SK-N-SH (cell line): ENCODE data around the gene TBC1D17. TPM values are rescaled to one million over a fixed set of nuclear protein-coding genes. Genes with fewer than 3 reads are reported as not detected.

ENCODE experiments used
- CTCF ChIA-PET: fragments of 300-600, 350-600 bp; formaldehyde crosslinking; extraction: SDS; loops from one replicate; lab custom pipeline; 2021; lab: Yijun Ruan, JAX
- POLR2A ChIA-PET: fragments of 350-600 bp; sonication (Branson Sonifier 250); formaldehyde crosslinking; extraction: SDS; loops from one replicate; lab custom pipeline; 2020; ENCODE audit warnings: antibody characterized with exemption, inconsistent platforms; lab: Yijun Ruan, JAX
- DNase-seq: peaks from one replicate; pipeline ENCODE4 v3.0.0; 2012
- H2AFZ ChIP-seq: fragments of 200-600 bp; sonication (generic); 2 replicates; pipeline ENCODE4 v1.8.1; 2016; ENCODE audit warnings: antibody characterized with exemption, mild to moderate bottlenecking, low read depth
- H3F3A ChIP-seq: fragments of 200-600 bp; sonication (generic); replicated peaks from 2 replicates; pipeline ENCODE3; 2016; ENCODE audit warnings: antibody characterized with exemption, mild to moderate bottlenecking; ENCODE audit not compliant: insufficient read depth
- H3K27ac ChIP-seq, 2 experiments: fragments of 200-500 bp in 1 of 2; fragments of 200-600 bp in 1 of 2; sonication (Bioruptor generic) in 1 of 2; sonication (generic), shearing (Covaris generic) in 1 of 2; 2 replicates each; pipeline versions ENCODE4 v1.5.1 to v1.6.1; 2014 to 2016; ENCODE audit warnings: low read depth in 2 of 2, inconsistent platforms in 1 of 2, low read length in 1 of 2, mild to moderate bottlenecking in 1 of 2, mixed read lengths in 1 of 2
- H3K27me3 ChIP-seq: fragments of 200-600 bp; sonication (generic), shearing (Covaris generic); 2 replicates; pipeline ENCODE4 v1.6.1; 2016; ENCODE audit warnings: mixed run types; ENCODE audit not compliant: insufficient read depth
- H3K36me3 ChIP-seq, 2 experiments: fragments of 200-500 bp in 1 of 2; fragments of 200-600 bp in 1 of 2; sonication (Bioruptor generic) in 1 of 2; sonication (generic) in 1 of 2; replicated peaks in 1 of 2; 2 replicates each; pipeline versions ENCODE3 to v1.5.1; 2014 to 2016; ENCODE audit warnings: low read length in 1 of 2, mild to moderate bottlenecking in 1 of 2; ENCODE audit not compliant: insufficient read depth in 2 of 2, control insufficient read depth in 1 of 2
- H3K4me1 ChIP-seq, 2 experiments: fragments of 200-500 bp in 1 of 2; fragments of 200-600 bp in 1 of 2; sonication (Bioruptor generic) in 1 of 2; sonication (generic), shearing (Covaris generic) in 1 of 2; 2 replicates each; pipeline versions ENCODE4 v1.5.1 to v1.6.1; 2014 to 2016; ENCODE audit warnings: low read depth in 1 of 2, low read length in 1 of 2, mixed run types in 1 of 2; ENCODE audit not compliant: insufficient read depth in 2 of 2, control insufficient read depth in 1 of 2
- H3K4me2 ChIP-seq: fragments of 200-600 bp; sonication (generic), shearing (Covaris generic); 2 replicates; pipeline ENCODE4 v1.6.1; 2017; ENCODE audit warnings: mixed run types
- H3K4me3 ChIP-seq, 2 experiments: fragments of 200-500 bp in 1 of 2; fragments of 200-600 bp in 1 of 2; sonication (Bioruptor generic) in 1 of 2; sonication (generic), shearing (Covaris generic) in 1 of 2; 2 replicates each; pipeline versions ENCODE4 v1.5.1 to v1.8.1; 2014 to 2016; ENCODE audit warnings: low read depth in 2 of 2, inconsistent platforms in 1 of 2, low read length in 1 of 2, mild to moderate bottlenecking in 1 of 2, mixed read lengths in 1 of 2, moderate library complexity in 1 of 2
- H3K79me2 ChIP-seq: fragments of 200-600 bp; sonication (generic); 2 replicates; pipeline ENCODE4 v1.8.1; 2017; ENCODE audit warnings: mild to moderate bottlenecking; ENCODE audit not compliant: insufficient read depth
- H3K9ac ChIP-seq: fragments of 200-600 bp; sonication (generic); 2 replicates; pipeline ENCODE4 v1.6.1; 2017; ENCODE audit warnings: mixed run types
- H3K9me2 ChIP-seq: fragments of 200-600 bp; sonication (generic); 2 replicates; pipeline ENCODE4 v1.6.1; 2017; ENCODE audit warnings: mixed run types
- H3K9me3 ChIP-seq: fragments of 200-600 bp; sonication (generic); 2 replicates; pipeline ENCODE4 v1.6.1; 2017; ENCODE audit warnings: mixed run types, mild to moderate bottlenecking, moderate library complexity
- H4K20me1 ChIP-seq: fragments of 200-600 bp; sonication (generic); 2 replicates; pipeline ENCODE4 v1.6.1; 2017; ENCODE audit warnings: mild to moderate bottlenecking, mixed run types; ENCODE audit not compliant: insufficient read depth
- CTCF ChIP-seq: fragments of 200-600 bp; sonication (generic); IDR thresholded peaks from 2 replicates; pipeline ENCODE4 v1.6.1; 2017; ENCODE audit warnings: antibody characterized with exemption, mild to moderate bottlenecking, moderate library complexity
- ELF1 ChIP-seq: IDR thresholded peaks from 2 replicates; pipeline ENCODE4 v1.4.0; 2012
- EZH2phosphoT487 ChIP-seq: fragments of 200-600 bp; sonication (generic); IDR thresholded peaks from 2 replicates; pipeline ENCODE4 v1.6.1; 2017; ENCODE audit warnings: low read depth, mixed run types, mild to moderate bottlenecking, antibody characterized with exemption, moderate library complexity, borderline replicate concordance
- FOXJ3 ChIP-seq: sonication (generic); formaldehyde crosslinking; IDR thresholded peaks from 2 replicates; pipeline ENCODE4 v1.5.1; 2020; ENCODE audit warnings: mild to moderate bottlenecking, missing genetic modification reagents
- FOXM1 ChIP-seq: IDR thresholded peaks from 2 replicates; pipeline ENCODE4 v1.4.0; 2012; ENCODE audit warnings: low read depth, mild to moderate bottlenecking
- GATA2 ChIP-seq: sonication (generic); formaldehyde crosslinking; IDR thresholded peaks from 2 replicates; pipeline ENCODE4 v1.5.0; 2020; ENCODE audit warnings: mild to moderate bottlenecking, missing genetic modification reagents
- NFIC ChIP-seq: IDR thresholded peaks from 2 replicates; pipeline ENCODE4 v1.4.0; 2012; ENCODE audit warnings: borderline replicate concordance
- NRF1 ChIP-seq: IDR thresholded peaks from 2 replicates; pipeline ENCODE4 v1.6.1; 2012; ENCODE audit warnings: low read depth, mild to moderate bottlenecking, low read length
- POLR2AphosphoS5 ChIP-seq: IDR thresholded peaks from 2 replicates; pipeline ENCODE4 v1.6.1; 2012; ENCODE audit warnings: low read depth, low read length
- RCOR1 ChIP-seq: fragments of 150-350 bp; IDR thresholded peaks from 2 replicates; pipeline ENCODE4 v1.6.1; 2017; ENCODE audit warnings: antibody characterized with exemption, low read length
- RFX5 ChIP-seq: IDR thresholded peaks from 2 replicates; pipeline ENCODE4 v1.6.1; 2012; ENCODE audit warnings: mild to moderate bottlenecking, improper control_type of control experiment, low read length
- RXRA ChIP-seq: IDR thresholded peaks from 2 replicates; pipeline ENCODE4 v1.4.0; 2012; ENCODE audit warnings: low read depth, mild to moderate bottlenecking, borderline replicate concordance
- SMC3 ChIP-seq: IDR thresholded peaks from 2 replicates; pipeline ENCODE4 v1.6.1; 2012; ENCODE audit warnings: low read depth, low read length, improper control_type of control experiment
- TAF1 ChIP-seq: IDR thresholded peaks from 2 replicates; pipeline ENCODE4 v1.6.1; 2012; ENCODE audit warnings: low read depth, mild to moderate bottlenecking, low read length, moderate library complexity, borderline replicate concordance
- TCF12 ChIP-seq: IDR thresholded peaks from 2 replicates; pipeline ENCODE4 v1.4.0; 2012
- USF2 ChIP-seq: fragments of 150-350 bp; IDR thresholded peaks from 2 replicates; pipeline ENCODE4 v1.6.1; 2017; ENCODE audit warnings: antibody characterized with exemption, low read length, low read depth, borderline replicate concordance
- YY1 ChIP-seq: IDR thresholded peaks from 2 replicates; pipeline ENCODE4 v1.4.0; 2012; ENCODE audit warnings: low read depth, mild to moderate bottlenecking
- WGBS: methylation state at CpG from one replicate; pipeline ENCODE4 v1.1.6; 2017; ENCODE audit warnings: low lambda C conversion rate; 5-methylcytosine and 5-hydroxymethylcytosine counted together
- polyA plus RNA-seq, 3 experiments: library from polyadenylated mRNA; depleted of rRNA; stranded (reverse); fragments of >200 nt; gene quantifications; 2 replicates each; pipeline ENCODE4 v1.2.3, GENCODE V29; 2012
- TF ChIP-seq, protein P1 (sequence below): fragments of 150-350 bp; IDR thresholded peaks from 2 replicates; pipeline ENCODE4 v1.6.1; 2016; ENCODE audit warnings: mild to moderate bottlenecking, low read depth, low read length
- TF ChIP-seq, protein P2 (sequence below): IDR thresholded peaks from 2 replicates; pipeline ENCODE4 v1.4.0; 2012; ENCODE audit warnings: low read depth, borderline replicate concordance
- TF ChIP-seq, protein P3 (sequence below): IDR thresholded peaks from 2 replicates; pipeline ENCODE4 v1.4.0; 2012; ENCODE audit warnings: low read depth

Gene TBC1D17
- polyA plus RNA-seq, 1 of the 3 experiments (the other 2 are of a cell fraction): 28.3 TPM

GRCh38 chr19:49876422-49877019, 981 bp upstream of the TBC1D17 start (continued):
- TF ChIP-seq USF2: no peak
- TF ChIP-seq NRF1: no peak
- TF ChIP-seq, protein P1, sequence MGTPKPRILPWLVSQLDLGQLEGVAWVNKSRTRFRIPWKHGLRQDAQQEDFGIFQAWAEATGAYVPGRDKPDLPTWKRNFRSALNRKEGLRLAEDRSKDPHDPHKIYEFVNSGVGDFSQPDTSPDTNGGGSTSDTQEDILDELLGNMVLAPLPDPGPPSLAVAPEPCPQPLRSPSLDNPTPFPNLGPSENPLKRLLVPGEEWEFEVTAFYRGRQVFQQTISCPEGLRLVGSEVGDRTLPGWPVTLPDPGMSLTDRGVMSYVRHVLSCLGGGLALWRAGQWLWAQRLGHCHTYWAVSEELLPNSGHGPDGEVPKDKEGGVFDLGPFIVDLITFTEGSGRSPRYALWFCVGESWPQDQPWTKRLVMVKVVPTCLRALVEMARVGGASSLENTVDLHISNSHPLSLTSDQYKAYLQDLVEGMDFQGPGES: no peak
- no peak for TF ChIP-seq FOXM1
- no peak for TF ChIP-seq GATA2 (CRISPR knock-in tag)
- TF ChIP-seq CTCF: no peak
- peak; percentile 98 for TF ChIP-seq YY1
- no peak for TF ChIP-seq RXRA
- peak; percentile 68 for TF ChIP-seq TAF1
- no peak for TF ChIP-seq NFIC
- TF ChIP-seq, protein P2, sequence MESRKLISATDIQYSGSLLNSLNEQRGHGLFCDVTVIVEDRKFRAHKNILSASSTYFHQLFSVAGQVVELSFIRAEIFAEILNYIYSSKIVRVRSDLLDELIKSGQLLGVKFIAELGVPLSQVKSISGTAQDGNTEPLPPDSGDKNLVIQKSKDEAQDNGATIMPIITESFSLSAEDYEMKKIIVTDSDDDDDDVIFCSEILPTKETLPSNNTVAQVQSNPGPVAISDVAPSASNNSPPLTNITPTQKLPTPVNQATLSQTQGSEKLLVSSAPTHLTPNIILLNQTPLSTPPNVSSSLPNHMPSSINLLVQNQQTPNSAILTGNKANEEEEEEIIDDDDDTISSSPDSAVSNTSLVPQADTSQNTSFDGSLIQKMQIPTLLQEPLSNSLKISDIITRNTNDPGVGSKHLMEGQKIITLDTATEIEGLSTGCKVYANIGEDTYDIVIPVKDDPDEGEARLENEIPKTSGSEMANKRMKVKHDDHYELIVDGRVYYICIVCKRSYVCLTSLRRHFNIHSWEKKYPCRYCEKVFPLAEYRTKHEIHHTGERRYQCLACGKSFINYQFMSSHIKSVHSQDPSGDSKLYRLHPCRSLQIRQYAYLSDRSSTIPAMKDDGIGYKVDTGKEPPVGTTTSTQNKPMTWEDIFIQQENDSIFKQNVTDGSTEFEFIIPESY: no peak
- TF ChIP-seq, all 33 proteins: peak for 10

- peak overlapping the region; percentile 96 to 99 for H3K27ac ChIP-seq
- 15% methylated on average over 30 of the region's 41 CpGs for WGBS
- H3K4me3 ChIP-seq: peak overlapping the region; percentile 98 to 99
- no peaks in the 10 kb centered on the region for H3K27me3 ChIP-seq
- H3K4me2 ChIP-seq: peak overlapping the region; percentile 97
- H2AFZ ChIP-seq: peak overlapping the region; percentile 84
- H3K9me2 ChIP-seq: no peaks in the 10 kb centered on the region
- H3K36me3 ChIP-seq: peaks cover 37 to 48% of the 10 kb centered on the region in 2 experiments
- H3F3A ChIP-seq: no peaks in the 10 kb centered on the region
- peak; percentile 98 for DNase-seq
- H4K20me1 ChIP-seq: no peaks in the 10 kb centered on the region
- no peaks in the 10 kb centered on the region for H3K9me3 ChIP-seq
- POLR2A ChIA-PET: interaction anchor here (0.7 to 3.5 kb wide), 5 partner anchors 10 to 236 kb away, joined by 3 to 22 read pairs (median 9); partner anchors contain the start of genes FUZ, PNKP, PTOV1 and SCAF1
- CTCF ChIA-PET: interaction anchor here (0.6 to 1.1 kb wide), 4 partner anchors 11 to 135 kb away, joined by 3 to 6 read pairs (median 4); no protein-coding TSS in a partner anchor
- H3K79me2 ChIP-seq: peaks cover 49% of the 10 kb centered on the region
- H3K4me1 ChIP-seq: peaks cover 7 to 23% of the 10 kb centered on the region in 2 experiments; a peak in 3 of 4 replicates
- H3K9ac ChIP-seq: peak overlapping the region; percentile 97
- no peak for TF ChIP-seq ELF1
- TF ChIP-seq FOXJ3: no peak
- TF ChIP-seq RCOR1: no peak
- TF ChIP-seq RXRA: no peak
- TF ChIP-seq TCF12: no peak
- TF ChIP-seq TAF1: no peak
- TF ChIP-seq EZH2phosphoT487: no peak
- TF ChIP-seq SMC3: no peak
- no peak for TF ChIP-seq USF2
- TF ChIP-seq RFX5: peak; percentile 55; the same call in 1 of the 2 replicates
- TF ChIP-seq, protein P3, sequence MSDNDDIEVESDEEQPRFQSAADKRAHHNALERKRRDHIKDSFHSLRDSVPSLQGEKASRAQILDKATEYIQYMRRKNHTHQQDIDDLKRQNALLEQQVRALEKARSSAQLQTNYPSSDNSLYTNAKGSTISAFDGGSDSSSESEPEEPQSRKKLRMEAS: 0 out of 2 replicates have a peak, but pooled peaks have one; percentile 38
- no peak for TF ChIP-seq NFIC
- no peak for TF ChIP-seq NRF1
- TF ChIP-seq POLR2AphosphoS5: no peak
These were observed 609 bp downstream of the TBC1D17 start for GRCh38 chr19:49877879-49878743.
